ENCODE data around the gene PRICKLE2. TPM values are rescaled to one million over a fixed set of nuclear protein-coding genes. Genes with fewer than 3 reads are reported as not detected.

The PRICKLE2 gene
- polyA plus RNA-seq, 1 donor (not counting 4 experiments of a cell fraction or from before 2014, with no cell fraction given): 7.8 TPM

GRCh38 chr3:64188810-64189560 lies 36.3 kb downstream of the PRICKLE2 start:
- FAIRE-seq (peak; percentile 97), DNase-seq (ENCODE audit: low read depth, low spot score) (no peak)
- peaks cover 74% of the 10 kb centered on the region for H3K4me1 ChIP-seq (ENCODE audit: control insufficient read depth, extremely low read depth, insufficient read depth, low read length)
- H3K4me3 ChIP-seq (ENCODE audit: control insufficient read depth in 2 of 3, extremely low read depth in 1 of 3, insufficient read depth in 2 of 3, low read depth in 1 of 3, low read length in 3 of 3): no peak overlapping the region
- TF ChIP-seq CTCF (optimal IDR thresholded peaks at IDR 0.05 in 1 of 3, IDR thresholded peaks at IDR 0.05 in 1 of 3, conservative IDR thresholded peaks at IDR 0.05 in 1 of 3; ENCODE audit: extremely low read depth in 1 of 3, insufficient read depth in 2 of 3, low read length in 3 of 3) (no peak), EZH2 (IDR thresholded peaks at IDR 0.05; ENCODE audit: low read length) (no peak)
- H3K27ac ChIP-seq (ENCODE audit: control insufficient read depth, insufficient read depth, low read length): peak overlapping the region; percentile 82
- peak overlapping the region; percentile 36 for H3K9ac ChIP-seq (ENCODE audit: control insufficient read depth, extremely low read depth, insufficient read depth, low read length)
- dilution Hi-C loops (cut with MboI; ENCODE audit: extremely low pct_ligation_motif_present, low sequenced_read_pairs): no loop called here
- no peaks in the 10 kb centered on the region for H3K9me1 ChIP-seq (ENCODE audit: control insufficient read depth, extremely low read depth, insufficient read depth, low read length)
- H4K20me1 ChIP-seq (ENCODE audit: control insufficient read depth, extremely low read depth, insufficient read depth, low read length): no peaks in the 10 kb centered on the region
- H3K4me2 ChIP-seq (ENCODE audit: control insufficient read depth, extremely low read depth, insufficient read depth, low read depth, low read length): peak overlapping the region; percentile 85
- no peaks in the 10 kb centered on the region for H3K79me2 ChIP-seq (ENCODE audit: control insufficient read depth, insufficient read depth, low read length)
- H3K36me3 ChIP-seq (ENCODE audit: control insufficient read depth in 2 of 2, extremely low read depth in 1 of 2, insufficient read depth in 2 of 2, low read length in 2 of 2): no peaks in the 10 kb centered on the region
- H2AFZ ChIP-seq (ENCODE audit: control insufficient read depth, low read length): no peak overlapping the region
- no peaks in the 10 kb centered on the region for H3K27me3 ChIP-seq (ENCODE audit: control insufficient read depth, extremely low read depth, insufficient read depth, low read length)
- H3K9me3 ChIP-seq (ENCODE audit: control insufficient read depth, low read depth, low read length): no peaks in the 10 kb centered on the region

- TF ChIP-seq CTCF (optimal IDR thresholded peaks at IDR 0.05 in 1 of 3, IDR thresholded peaks at IDR 0.05 in 1 of 3, conservative IDR thresholded peaks at IDR 0.05 in 1 of 3; ENCODE audit: extremely low read depth in 1 of 3, insufficient read depth in 2 of 3, low read length in 3 of 3) (peak in 2 of 3 experiments; percentile 9 to 10), EZH2 (IDR thresholded peaks at IDR 0.05; ENCODE audit: low read length) (no peak)
- dilution Hi-C loops (cut with MboI; ENCODE audit: extremely low pct_ligation_motif_present, low sequenced_read_pairs): no loop called here
- no peaks in the 10 kb centered on the region for H3K9me1 ChIP-seq (ENCODE audit: control insufficient read depth, extremely low read depth, insufficient read depth, low read length)
- H3K36me3 ChIP-seq (ENCODE audit: control insufficient read depth in 2 of 2, extremely low read depth in 1 of 2, insufficient read depth in 2 of 2, low read length in 2 of 2): no peaks in the 10 kb centered on the region
- no peaks in the 10 kb centered on the region for H3K27me3 ChIP-seq (ENCODE audit: control insufficient read depth, extremely low read depth, insufficient read depth, low read length)
- no peak overlapping the region for H2AFZ ChIP-seq (ENCODE audit: control insufficient read depth, low read length)
- no peaks in the 10 kb centered on the region for H3K9me3 ChIP-seq (ENCODE audit: control insufficient read depth, low read depth, low read length)
- H3K9ac ChIP-seq (ENCODE audit: control insufficient read depth, extremely low read depth, insufficient read depth, low read length): peak overlapping the region; percentile 56
- H3K4me3 ChIP-seq (ENCODE audit: control insufficient read depth in 2 of 3, extremely low read depth in 1 of 3, insufficient read depth in 2 of 3, low read depth in 1 of 3, low read length in 3 of 3): peak overlapping the region in 2 of 3 experiments; percentile 21 to 24
- H3K4me1 ChIP-seq (ENCODE audit: control insufficient read depth, extremely low read depth, insufficient read depth, low read length): peaks cover 74% of the 10 kb centered on the region
- no peaks in the 10 kb centered on the region for H4K20me1 ChIP-seq (ENCODE audit: control insufficient read depth, extremely low read depth, insufficient read depth, low read length)
- H3K79me2 ChIP-seq (ENCODE audit: control insufficient read depth, insufficient read depth, low read length): no peaks in the 10 kb centered on the region
- H3K4me2 ChIP-seq (ENCODE audit: control insufficient read depth, extremely low read depth, insufficient read depth, low read depth, low read length): peak overlapping the region; percentile 85
- peak; percentile 84 for DNase-seq (ENCODE audit: low read depth, low spot score)
- peak; percentile 99 for FAIRE-seq
- H3K27ac ChIP-seq (ENCODE audit: control insufficient read depth, insufficient read depth, low read length): peak overlapping the region; percentile 82
These were observed 38.0 kb downstream of the PRICKLE2 start for GRCh38 chr3:64187065-64187959.
